Stimulated activated effector memory CD8-positive, alpha-beta T cell treated with anti-CD3 and anti-CD28 coated beads, Interleukin-12 subunit alpha, Interleukin-12 subunit beta, amount 100 ng/mL, for 72 hours (primary cell): ENCODE data around the gene IGSF8.
A peak's percentile ranks its signal among the peaks of the same experiment; 100 is the strongest.
"Not testable (repeated sequence)": the region's sequence is repeated elsewhere in the genome, so short reads cannot be mapped to it uniquely, and the experiment has no call there.

Source experiments
- ATAC-seq: fragments of 150-1000 bp; cut with Tn5 transposase; 2 replicates; pipeline ENCODE4 v1.10.0; 2021
- DNase-seq, 2 donors: peaks; one replicate each; pipeline ENCODE4 v3.0.0; 2021 to 2022; ENCODE audit warnings: low spot score in 2 of 2
- H3K27ac Mint-ChIP-seq: one replicate; pipeline ENCODE4 v1.8.0; 2022; ENCODE audit warnings: mild to moderate bottlenecking, mixed read lengths
- H3K36me3 Mint-ChIP-seq: one replicate; pipeline ENCODE4 v1.8.0; 2022; ENCODE audit warnings: mild to moderate bottlenecking, mixed read lengths
- H3K4me1 Mint-ChIP-seq: one replicate; pipeline ENCODE4 v1.8.0; 2022; ENCODE audit warnings: mixed read lengths
- H3K4me3 Mint-ChIP-seq: one replicate; pipeline ENCODE4 v1.8.0; 2022; ENCODE audit warnings: mild to moderate bottlenecking, mixed read lengths
- H3K9me3 Mint-ChIP-seq: one replicate; pipeline ENCODE4 v1.8.0; 2022; ENCODE audit warnings: mixed read lengths

Gene IGSF8

DNA sequence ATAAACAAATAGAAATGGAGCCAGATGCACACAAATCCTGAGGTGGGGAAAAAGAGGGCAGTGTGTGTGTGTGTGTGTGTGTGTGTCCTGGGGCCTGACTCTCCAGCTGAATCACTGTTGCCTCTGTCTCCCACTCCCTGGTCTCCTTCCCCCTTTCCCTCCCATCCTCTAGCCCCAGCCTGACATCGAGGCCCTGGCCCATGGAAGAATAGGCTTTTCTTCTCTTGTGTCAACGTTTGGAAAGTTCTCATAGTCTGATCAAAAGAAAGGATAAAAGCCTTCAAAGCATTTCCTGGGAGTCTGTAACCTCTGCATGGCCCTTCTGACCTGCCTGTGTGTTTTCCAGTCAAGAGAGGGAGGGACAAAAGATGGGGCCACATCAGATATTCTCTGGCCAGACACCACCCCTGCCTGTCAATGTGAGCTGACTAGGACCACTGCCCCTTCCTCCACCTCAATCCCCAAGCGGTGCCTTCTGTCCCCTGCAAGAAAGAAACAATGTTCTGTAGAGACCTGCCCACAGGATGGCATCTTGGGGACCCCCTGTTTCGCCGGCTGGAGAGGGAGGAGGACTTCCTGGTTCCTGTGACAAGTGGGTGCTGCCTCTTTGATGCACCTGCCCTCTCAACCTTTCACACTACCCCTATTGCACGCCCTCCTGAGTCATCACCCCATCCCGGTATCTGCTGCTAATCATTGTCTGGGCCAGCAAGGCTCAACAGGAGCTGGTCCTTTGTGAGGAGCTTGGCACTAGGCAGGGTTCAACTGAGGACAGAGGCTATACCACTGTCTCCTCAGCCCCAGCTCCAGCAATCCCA is 44.7 kb downstream of the IGSF8 start:
- Mint-ChIP-seq H3K27ac (no peak overlapping the region), H3K36me3 (no peaks in the 10 kb centered on the region), H3K4me1 (no peaks in the 10 kb centered on the region), H3K4me3 (no peak overlapping the region), H3K9me3 (no peaks in the 10 kb centered on the region)
- no peak for DNase-seq
- no peak for ATAC-seq

GRCh38 chr1:160052936-160053335 is 45.5 kb downstream of the IGSF8 start:
- no peak for DNase-seq
- Mint-ChIP-seq H3K4me1 (no peaks in the 10 kb centered on the region), H3K9me3 (no peaks in the 10 kb centered on the region), H3K36me3 (no peaks in the 10 kb centered on the region), H3K27ac (no peak overlapping the region), H3K4me3 (no peak overlapping the region)
- ATAC-seq, result no peak

GRCh38 chr1:160050619-160051018 is 47.8 kb downstream of the IGSF8 start:
- Mint-ChIP-seq H3K36me3 (no peaks in the 10 kb centered on the region), H3K27ac (no peak overlapping the region), H3K9me3 (no peaks in the 10 kb centered on the region), H3K4me1 (peaks cover 14% of the 10 kb centered on the region), H3K4me3 (no peak overlapping the region)
- no peak for DNase-seq
- no peak for ATAC-seq

DNA sequence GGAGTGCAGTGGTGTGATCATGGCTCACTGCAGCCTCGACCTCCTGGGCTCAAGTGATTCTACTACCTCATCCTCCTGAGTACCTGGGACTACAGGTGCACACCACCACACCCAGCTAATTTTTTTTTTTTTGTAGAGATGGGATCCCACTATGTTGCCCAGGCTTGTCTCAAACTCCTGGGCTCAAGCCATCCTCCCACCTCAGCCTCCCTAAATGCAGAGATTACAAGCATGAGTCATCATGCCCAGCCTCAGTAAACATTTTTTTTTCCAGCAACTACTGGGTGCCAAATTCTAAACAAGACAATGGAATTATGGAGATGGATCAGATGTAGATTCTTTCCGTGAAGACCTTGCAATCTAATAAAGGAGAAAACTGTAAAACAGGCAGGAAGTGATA is 48.2 kb downstream of the IGSF8 start:
- peaks cover 14% of the 10 kb centered on the region for H3K4me1 Mint-ChIP-seq
- H3K9me3 Mint-ChIP-seq, DNase-seq, ATAC-seq, H3K36me3 Mint-ChIP-seq, H3K27ac Mint-ChIP-seq, H3K4me3 Mint-ChIP-seq: not testable (repeated sequence)

DNA sequence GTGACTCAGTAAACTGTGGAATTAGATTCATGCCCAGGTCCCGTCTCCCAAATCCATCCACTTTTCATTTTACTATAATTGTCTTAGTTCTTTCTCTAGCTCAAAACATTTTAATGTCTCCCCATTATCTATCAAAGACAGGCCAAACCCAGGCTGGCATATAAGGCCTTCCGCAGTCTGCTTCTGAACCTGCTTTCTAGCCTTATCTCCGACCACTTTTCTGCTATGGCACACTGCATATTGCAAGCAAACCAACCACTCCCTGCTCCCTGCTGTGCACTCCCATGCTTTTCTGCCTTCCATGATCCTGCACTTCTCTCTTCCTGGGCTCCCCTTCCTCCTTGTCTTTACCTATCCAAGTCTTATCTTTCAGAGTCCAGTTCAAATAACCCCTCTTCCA is 49.3 kb downstream of the IGSF8 start:
- Mint-ChIP-seq H3K4me3 (no peak overlapping the region), H3K9me3 (no peaks in the 10 kb centered on the region), H3K27ac (no peak overlapping the region), H3K36me3 (no peaks in the 10 kb centered on the region), H3K4me1 (peaks cover 14% of the 10 kb centered on the region)
- no peak for ATAC-seq
- DNase-seq, result no peak

GRCh38 chr1:160048335-160048734 is 50.1 kb downstream of the IGSF8 start:
- Mint-ChIP-seq H3K4me3 (no peak overlapping the region), H3K4me1 (peaks cover 14% of the 10 kb centered on the region), H3K27ac (no peak overlapping the region), H3K9me3 (no peaks in the 10 kb centered on the region), H3K36me3 (no peaks in the 10 kb centered on the region)
- ATAC-seq, result no peak
- DNase-seq, result no peak

- ATAC-seq (no peak), DNase-seq (no peak)
- Mint-ChIP-seq H3K36me3 (no peaks in the 10 kb centered on the region), H3K4me1 (peaks cover 14% of the 10 kb centered on the region), H3K27ac (peak overlapping the region; percentile 79), H3K4me3 (peak overlapping the region; percentile 54), H3K9me3 (no peaks in the 10 kb centered on the region)
Observed at GRCh38 chr1:160047111-160047991, 51.1 kb downstream of the IGSF8 start.

- peak; percentile 20 to 65 for DNase-seq
- H3K4me3 Mint-ChIP-seq, result peak overlapping the region; percentile 54
- H3K9me3 Mint-ChIP-seq, result no peaks in the 10 kb centered on the region
- H3K36me3 Mint-ChIP-seq, result no peaks in the 10 kb centered on the region
- peaks cover 14% of the 10 kb centered on the region for H3K4me1 Mint-ChIP-seq
- peak overlapping the region; percentile 79 for H3K27ac Mint-ChIP-seq
- ATAC-seq, result peak; percentile 76
Observed at GRCh38 chr1:160046494-160047110, 51.8 kb downstream of the IGSF8 start.

DNA sequence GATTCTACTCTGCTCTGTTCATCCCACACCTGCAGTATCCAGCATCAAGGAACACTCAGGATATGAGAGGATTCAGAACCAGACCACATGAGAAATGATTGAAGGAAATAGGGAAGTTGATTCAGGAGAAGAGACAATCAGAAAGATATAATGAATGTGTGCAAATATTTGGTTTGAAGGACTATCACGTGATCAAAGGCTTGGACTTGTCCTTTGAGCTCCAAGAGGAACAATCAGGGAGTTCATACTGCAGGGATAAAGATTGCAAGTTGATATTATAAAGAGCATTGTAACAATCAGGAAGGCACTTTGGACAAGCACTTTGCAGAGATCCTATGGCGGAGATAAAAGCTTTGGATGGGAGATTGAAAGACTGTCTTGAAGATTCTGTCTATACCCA is 52.8 kb downstream of the IGSF8 start:
- no peak for ATAC-seq

GRCh38 chr1:160043543-160043942 is 54.9 kb downstream of the IGSF8 start:
- no peak for DNase-seq
- Mint-ChIP-seq H3K4me1 (peaks cover 14% of the 10 kb centered on the region), H3K36me3 (no peaks in the 10 kb centered on the region), H3K9me3 (no peaks in the 10 kb centered on the region), H3K4me3 (no peak overlapping the region), H3K27ac (no peak overlapping the region)
- ATAC-seq, result no peak

More for the DNA sequence above, 52.8 kb downstream of the IGSF8 start:
- Mint-ChIP-seq H3K36me3 (no peaks in the 10 kb centered on the region), H3K27ac (no peak overlapping the region), H3K4me1 (peaks cover 14% of the 10 kb centered on the region), H3K4me3 (no peak overlapping the region), H3K9me3 (no peaks in the 10 kb centered on the region)
- no peak for DNase-seq
